ENCODE data around the gene HCFC1.

Gene HCFC1

GRCh38 chrX:153906126-153906917, 65.3 kb downstream of the HCFC1 start:
- no peaks in the 10 kb centered on the region for H3K9me3 ChIP-seq
- no peaks in the 10 kb centered on the region for H3K4me1 ChIP-seq
- H3K4me3 ChIP-seq: no peak overlapping the region
- no peaks in the 10 kb centered on the region; the same call in 1 of the 2 replicates for H3K27me3 ChIP-seq (ENCODE audit: low read depth)
- no peak for DNase-seq (ENCODE audit: low spot score in 2 of 2)
- H3K36me3 ChIP-seq (replicated peaks): no peaks in the 10 kb centered on the region
- in situ Hi-C loops (cut with MboI; ENCODE audit: low sequenced_read_pairs): no loop called here

GRCh38 chrX:153905481-153906095, 66.0 kb downstream of the HCFC1 start:
- in situ Hi-C loops (cut with MboI; ENCODE audit: low sequenced_read_pairs): no loop called here
- Histone ChIP-seq H3K4me3 (no peak overlapping the region), H3K27me3 (ENCODE audit: low read depth) (no peaks in the 10 kb centered on the region; the same call in 1 of the 2 replicates), H3K9me3 (no peaks in the 10 kb centered on the region), H3K4me1 (no peaks in the 10 kb centered on the region), H3K36me3 (replicated peaks) (no peaks in the 10 kb centered on the region)
- no peak for DNase-seq (ENCODE audit: low spot score in 2 of 2)

GRCh38 chrX:153903991-153904957, 67.3 kb downstream of the HCFC1 start, which contains the start of gene AVPR2:
AVPR2 (plus strand) TSS chrX:153904673; CDS start chrX:153905146, 473 bp downstream.
- Histone ChIP-seq H3K4me1 (no peaks in the 10 kb centered on the region), H3K9me3 (no peaks in the 10 kb centered on the region), H3K36me3 (replicated peaks) (no peaks in the 10 kb centered on the region), H3K27me3 (ENCODE audit: low read depth) (no peaks in the 10 kb centered on the region; the same call in 1 of the 2 replicates), H3K4me3 (no peak within 1 kb of the TSS)
- in situ Hi-C loops (cut with MboI; ENCODE audit: low sequenced_read_pairs): no loop called here
- DNase-seq (ENCODE audit: low spot score in 2 of 2): no peak

- H3K4me1 ChIP-seq: no peaks in the 10 kb centered on the region
- in situ Hi-C loops (cut with MboI; ENCODE audit: low sequenced_read_pairs): no loop called here
- H3K27me3 ChIP-seq (ENCODE audit: low read depth): no peaks in the 10 kb centered on the region; the same call in 1 of the 2 replicates
- H3K9me3 ChIP-seq: no peaks in the 10 kb centered on the region
- no peak overlapping the region for H3K4me3 ChIP-seq
- no peaks in the 10 kb centered on the region for H3K36me3 ChIP-seq (replicated peaks)
- DNase-seq (ENCODE audit: low spot score in 2 of 2): no peak
These were observed 68.2 kb downstream of the HCFC1 start for GRCh38 chrX:153903238-153903980.

GRCh38 chrX:153902385-153902784, 69.2 kb downstream of the HCFC1 start:
- no peaks in the 10 kb centered on the region for H3K4me1 ChIP-seq
- H3K36me3 ChIP-seq (replicated peaks): no peaks in the 10 kb centered on the region
- DNase-seq (ENCODE audit: low spot score in 2 of 2): no peak
- no peaks in the 10 kb centered on the region for H3K9me3 ChIP-seq
- H3K4me3 ChIP-seq: no peak overlapping the region
- in situ Hi-C loops (cut with MboI; ENCODE audit: low sequenced_read_pairs): no loop called here
- no peaks in the 10 kb centered on the region; the same call in 1 of the 2 replicates for H3K27me3 ChIP-seq (ENCODE audit: low read depth)

- H3K9me3 ChIP-seq: no peaks in the 10 kb centered on the region
- DNase-seq (ENCODE audit: low spot score in 2 of 2): no peak
- H3K27me3 ChIP-seq (ENCODE audit: low read depth): peaks cover 1% of the 10 kb centered on the region
- H3K4me1 ChIP-seq: no peaks in the 10 kb centered on the region
- no peaks in the 10 kb centered on the region for H3K36me3 ChIP-seq (replicated peaks)
- in situ Hi-C loops (cut with MboI; ENCODE audit: low sequenced_read_pairs): no loop called here
- H3K4me3 ChIP-seq: no peak overlapping the region
These were observed 69.9 kb downstream of the HCFC1 start for GRCh38 chrX:153901753-153902140.

GRCh38 chrX:153900831-153901752, 70.5 kb downstream of the HCFC1 start:
- Histone ChIP-seq H3K4me3 (no peak overlapping the region), H3K36me3 (replicated peaks) (no peaks in the 10 kb centered on the region), H3K9me3 (no peaks in the 10 kb centered on the region), H3K27me3 (ENCODE audit: low read depth) (peaks cover 8% of the 10 kb centered on the region), H3K4me1 (no peaks in the 10 kb centered on the region)
- peak in 1 of 2 experiments; percentile 55 for DNase-seq (ENCODE audit: low spot score in 2 of 2)
- in situ Hi-C loops (cut with MboI; ENCODE audit: low sequenced_read_pairs): no loop called here

- Histone ChIP-seq H3K4me3 (no peak overlapping the region), H3K36me3 (replicated peaks) (no peaks in the 10 kb centered on the region), H3K9me3 (no peaks in the 10 kb centered on the region), H3K4me1 (no peaks in the 10 kb centered on the region), H3K27me3 (ENCODE audit: low read depth) (peaks cover 9% of the 10 kb centered on the region)
- in situ Hi-C loops (cut with MboI; ENCODE audit: low sequenced_read_pairs): no loop called here
- no peak for DNase-seq (ENCODE audit: low spot score in 2 of 2)
These were observed 73.7 kb downstream of the HCFC1 start for GRCh38 chrX:153897899-153898298.
